Left renal cortex interstitium (tissue), 4 donors: ENCODE data around the gene CTDP1. TPM values are rescaled to one million over a fixed set of nuclear protein-coding genes. Genes with fewer than 3 reads are reported as not detected.

Experiments
- DNase-seq, 4 donors: peaks; one replicate each; pipeline ENCODE4 v3.0.0-alpha.2; 2013; ENCODE audit warnings: low read depth in 4 of 4, low spot score in 2 of 4, missing footprints in 1 of 4
- polyA plus RNA-seq, 4 donors: library from polyadenylated mRNA; unstranded; fragments of 120-200 nt; gene quantifications; one replicate each; pipeline ENCODE4 v1.2.1, GENCODE V29; 2013; ENCODE audit not compliant: insufficient read length in 4 of 4

CTDP1 gene
- polyA plus RNA-seq, 4 donors: 11.1 to 18.0 (median 15.2) TPM

DNA sequence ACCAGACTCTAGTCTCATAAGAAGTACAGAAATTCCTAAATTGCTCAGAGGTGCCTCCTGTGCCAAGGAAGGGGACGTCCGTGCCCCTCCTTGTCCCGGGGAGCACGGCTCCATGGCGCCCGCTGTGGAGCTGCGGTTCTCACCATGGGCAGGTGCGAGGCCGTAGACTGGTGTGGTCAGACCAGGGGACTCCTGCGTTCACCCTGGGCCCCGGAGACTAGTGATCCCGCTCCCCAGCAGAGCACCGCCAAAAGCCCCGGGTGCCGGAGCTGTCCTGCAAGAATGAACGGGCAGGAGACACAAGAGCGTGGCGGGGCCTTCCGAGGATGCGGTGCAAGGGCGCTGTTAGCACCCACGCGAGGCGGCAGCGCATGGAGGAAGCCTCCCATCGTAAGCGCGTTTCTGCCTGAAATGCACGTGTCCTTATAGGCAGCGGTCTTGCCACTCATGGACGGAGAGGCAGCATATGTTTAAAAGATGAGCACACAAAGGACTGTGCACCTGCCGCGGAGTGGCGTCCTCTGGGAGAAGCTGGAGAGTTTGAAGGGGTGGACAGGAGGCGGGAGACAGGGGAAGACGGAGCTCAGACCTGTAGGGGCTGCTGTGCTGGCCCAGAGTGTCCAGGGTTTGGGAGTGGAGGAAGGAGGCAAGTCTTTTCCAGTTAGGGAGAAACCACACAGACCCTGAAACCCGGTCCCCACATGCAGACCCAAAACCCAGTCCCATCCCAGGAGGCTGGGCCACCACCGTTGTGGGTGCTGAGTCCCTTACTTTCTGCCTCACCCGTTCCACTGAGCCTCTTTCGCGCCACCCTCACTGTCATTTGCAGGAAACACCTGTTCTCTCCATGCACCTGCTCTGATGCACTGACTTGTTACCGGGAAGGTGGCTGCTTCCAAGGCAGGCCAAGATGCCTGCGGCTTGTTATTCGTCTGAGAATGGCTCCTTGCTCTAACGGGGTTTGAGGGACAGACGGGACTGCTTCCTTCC, 110.6 kb downstream of the CTDP1 start:
- DNase-seq: no peak

DNA sequence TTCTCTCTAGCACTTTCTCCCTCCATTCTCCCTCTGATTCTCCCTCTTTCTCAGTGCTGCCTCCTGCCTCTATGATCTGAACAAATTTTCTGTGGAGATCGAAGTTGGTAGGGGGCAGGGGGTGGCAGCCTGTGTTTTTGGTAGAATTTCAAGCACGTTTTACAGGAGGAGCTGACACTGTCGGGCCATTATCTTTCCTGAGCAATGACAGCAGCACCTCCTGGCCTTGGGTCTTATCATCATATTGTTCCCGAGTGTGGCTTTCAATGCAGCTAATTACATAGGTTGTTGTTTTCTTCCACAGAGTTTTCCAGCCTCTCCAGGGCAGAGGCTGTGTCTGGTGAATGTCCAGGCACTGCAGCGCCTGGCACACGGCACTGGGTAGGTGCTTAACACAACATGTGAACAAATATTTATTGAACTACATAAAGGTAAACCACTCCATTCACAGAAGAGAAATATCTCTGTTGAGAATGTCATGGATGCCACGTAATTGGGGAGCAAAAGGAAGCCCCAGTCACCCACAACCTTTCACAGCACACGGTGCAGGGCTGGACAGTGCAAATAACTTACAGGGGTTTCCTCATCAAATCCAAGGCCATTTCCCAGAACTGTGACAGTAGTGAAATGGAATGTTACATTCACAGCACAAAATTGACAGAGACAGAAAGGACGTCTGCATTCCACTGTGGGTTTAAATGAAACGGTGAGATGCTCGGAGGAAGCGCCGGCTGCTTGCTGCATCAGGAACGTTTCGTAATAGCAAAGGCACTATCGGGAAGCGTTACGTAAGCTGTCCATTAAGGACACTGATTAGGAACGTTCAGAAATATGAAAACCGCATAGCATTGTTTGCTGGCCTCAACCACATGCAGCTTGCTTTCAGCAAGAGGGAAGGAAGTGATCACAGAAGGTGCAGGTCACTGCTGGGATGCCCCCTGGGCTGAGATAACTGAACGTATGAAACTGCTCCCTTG, 111.7 kb downstream of the CTDP1 start:
- no peak for DNase-seq

DNA sequence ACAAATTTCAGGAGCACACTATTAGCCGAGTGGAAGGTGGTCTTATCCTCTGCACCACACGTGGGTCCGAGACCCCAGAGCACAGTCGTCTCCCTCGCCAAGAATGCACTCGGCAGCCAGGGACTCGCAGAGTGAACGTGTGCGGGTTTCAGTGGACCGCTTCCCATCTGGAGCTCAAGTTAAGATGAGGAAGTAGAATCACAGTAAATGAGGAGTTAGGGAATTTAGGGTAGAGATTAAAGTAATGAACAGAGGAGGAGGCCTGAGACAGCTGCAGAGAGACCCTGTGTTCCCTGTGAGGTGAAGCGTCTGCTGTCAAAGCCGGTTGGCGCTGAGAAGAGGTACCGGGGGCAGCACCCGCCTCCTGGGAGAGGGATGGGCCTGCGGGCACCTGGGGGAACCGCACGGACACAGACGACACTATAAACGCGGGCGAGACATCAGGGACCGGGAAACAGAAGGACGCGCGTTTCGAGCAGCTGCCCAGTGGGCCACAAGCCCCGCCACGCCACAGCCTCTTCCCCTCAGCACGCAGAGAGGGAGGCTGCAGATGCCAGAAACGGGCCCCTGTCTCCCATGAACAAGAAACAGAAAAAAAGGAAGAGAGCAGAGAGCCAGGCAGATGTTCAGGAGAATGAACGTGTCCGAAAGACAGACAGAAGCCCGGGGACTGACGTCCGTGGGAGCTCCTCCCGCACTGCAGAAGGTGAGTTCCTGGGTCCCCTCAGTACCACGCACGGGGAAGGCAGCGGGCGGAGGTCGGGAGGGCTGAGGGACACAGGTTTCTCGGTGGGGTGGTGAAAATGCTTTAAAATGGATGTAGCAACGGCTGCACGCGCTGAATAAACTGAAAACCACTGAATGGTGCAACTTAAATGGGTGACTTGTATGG, 112.7 kb downstream of the CTDP1 start:
- DNase-seq: no peak

DNA sequence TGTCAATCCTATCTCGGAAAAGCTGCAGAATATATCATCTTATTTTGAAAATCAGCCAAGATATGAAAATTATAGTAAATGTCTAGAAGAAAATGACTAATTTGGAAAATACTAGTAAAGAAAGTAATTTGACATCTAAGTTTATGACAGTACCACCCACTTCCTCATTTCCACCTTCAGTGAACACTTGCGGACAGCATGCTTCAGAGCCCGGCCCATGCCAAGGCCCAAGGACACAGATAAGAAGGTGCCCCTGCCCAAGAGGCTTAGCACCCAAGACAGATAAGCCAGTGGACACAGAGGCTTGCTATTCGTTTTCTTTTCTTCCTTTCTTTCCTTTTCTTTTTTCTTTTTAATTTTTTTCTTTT, 113.4 kb downstream of the CTDP1 start:
- no peak for DNase-seq

DNA sequence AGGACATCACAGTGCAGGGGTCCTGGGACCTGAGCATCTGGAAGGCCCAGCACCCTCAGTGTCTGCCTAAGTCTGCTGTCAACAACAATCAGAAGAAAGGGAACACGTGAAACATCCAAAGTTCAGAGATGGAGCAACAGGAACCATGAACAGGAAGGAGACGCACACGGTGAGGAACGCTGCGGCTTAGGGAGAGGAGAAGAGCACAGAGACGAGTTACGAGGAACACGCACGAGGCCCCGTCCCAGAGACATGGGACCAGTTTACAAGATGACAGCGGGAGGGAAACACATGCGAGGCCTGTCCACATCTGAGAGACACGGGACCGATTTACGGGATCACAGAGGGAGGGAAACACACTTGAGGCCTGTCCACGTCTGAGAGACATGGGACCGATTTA, 115.2 kb downstream of the CTDP1 start:
- DNase-seq: no peak

DNA sequence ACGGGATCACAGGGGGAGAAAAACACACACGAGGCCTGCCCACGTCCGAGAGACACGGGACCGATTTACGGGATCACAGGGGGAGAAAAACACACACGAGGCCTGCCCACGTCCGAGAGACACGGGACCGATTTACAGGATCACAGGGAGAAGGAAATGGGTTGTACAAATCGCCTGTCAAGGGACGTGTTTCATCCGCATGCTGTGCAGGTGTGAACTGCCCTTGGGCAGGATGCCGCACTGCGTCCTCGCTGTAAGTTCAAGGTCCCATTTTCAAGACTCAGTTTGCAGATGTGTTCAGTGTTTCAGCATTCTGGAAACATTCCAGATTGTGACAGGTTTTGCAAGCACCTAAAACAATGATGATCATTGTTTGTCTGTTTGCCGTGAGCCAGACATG, 115.8 kb downstream of the CTDP1 start:
- no peak for DNase-seq

DNA sequence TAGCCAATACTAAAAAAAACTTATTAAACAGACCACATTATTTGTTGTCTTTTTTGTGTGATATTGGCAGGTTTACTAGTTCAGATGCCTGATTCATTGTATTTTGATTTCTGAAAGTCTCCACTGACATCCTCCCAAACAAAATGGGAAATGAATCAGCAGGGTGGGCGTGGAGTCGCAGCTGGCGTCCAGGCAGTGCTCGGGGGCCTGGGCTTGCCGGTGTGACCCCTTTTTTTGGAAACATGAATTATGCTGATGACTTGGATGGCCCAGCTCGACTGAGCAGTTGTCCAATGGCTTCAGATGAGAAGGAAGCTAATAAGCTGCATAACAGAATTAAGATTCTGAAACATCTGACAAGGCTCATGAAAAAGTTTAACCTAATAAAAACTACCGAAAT, 116.4 kb downstream of the CTDP1 start:
- DNase-seq: no peak

DNA sequence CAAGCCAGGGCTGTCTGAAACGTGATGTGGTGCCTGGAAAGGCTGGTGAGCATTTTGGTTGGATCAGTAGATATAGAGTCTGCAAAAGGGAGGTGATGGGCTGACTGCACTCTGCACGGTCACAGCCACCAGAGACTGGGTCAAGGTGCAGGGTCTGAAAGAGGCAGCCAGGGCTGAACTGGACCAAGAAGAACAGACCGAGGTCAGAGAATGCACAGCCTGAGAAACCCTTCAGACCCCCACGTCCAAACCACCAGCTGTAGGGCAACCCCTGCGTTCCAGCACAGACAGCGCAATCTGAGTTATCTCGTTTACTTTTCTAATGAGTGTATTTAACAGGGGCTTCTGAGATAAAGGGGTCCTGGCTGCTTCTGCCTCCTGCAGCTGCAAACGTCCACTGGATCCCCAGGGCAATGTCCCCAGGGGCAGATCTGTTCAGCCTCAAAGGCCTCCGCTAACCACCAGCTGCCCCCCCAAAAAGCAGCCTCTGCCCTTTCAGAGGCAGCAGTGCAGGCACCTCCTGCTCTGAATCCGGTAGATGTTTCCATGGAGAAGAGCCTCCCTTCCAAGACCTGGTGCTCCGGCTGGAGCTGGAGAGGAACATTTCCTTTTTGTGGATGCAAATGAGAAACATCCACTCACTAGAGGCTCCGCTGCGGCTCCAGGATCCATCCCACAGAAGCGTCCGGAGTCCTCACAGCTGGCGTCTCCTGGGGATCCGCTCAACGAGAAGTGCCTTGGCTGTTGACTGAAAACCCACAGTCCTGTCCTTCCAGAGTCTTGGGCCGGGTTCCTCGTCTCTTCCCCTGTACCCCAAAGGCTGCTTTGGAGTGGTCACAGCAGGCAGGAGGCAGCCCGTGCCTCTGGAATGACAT, 117.2 kb downstream of the CTDP1 start:
- no peak for DNase-seq

DNA sequence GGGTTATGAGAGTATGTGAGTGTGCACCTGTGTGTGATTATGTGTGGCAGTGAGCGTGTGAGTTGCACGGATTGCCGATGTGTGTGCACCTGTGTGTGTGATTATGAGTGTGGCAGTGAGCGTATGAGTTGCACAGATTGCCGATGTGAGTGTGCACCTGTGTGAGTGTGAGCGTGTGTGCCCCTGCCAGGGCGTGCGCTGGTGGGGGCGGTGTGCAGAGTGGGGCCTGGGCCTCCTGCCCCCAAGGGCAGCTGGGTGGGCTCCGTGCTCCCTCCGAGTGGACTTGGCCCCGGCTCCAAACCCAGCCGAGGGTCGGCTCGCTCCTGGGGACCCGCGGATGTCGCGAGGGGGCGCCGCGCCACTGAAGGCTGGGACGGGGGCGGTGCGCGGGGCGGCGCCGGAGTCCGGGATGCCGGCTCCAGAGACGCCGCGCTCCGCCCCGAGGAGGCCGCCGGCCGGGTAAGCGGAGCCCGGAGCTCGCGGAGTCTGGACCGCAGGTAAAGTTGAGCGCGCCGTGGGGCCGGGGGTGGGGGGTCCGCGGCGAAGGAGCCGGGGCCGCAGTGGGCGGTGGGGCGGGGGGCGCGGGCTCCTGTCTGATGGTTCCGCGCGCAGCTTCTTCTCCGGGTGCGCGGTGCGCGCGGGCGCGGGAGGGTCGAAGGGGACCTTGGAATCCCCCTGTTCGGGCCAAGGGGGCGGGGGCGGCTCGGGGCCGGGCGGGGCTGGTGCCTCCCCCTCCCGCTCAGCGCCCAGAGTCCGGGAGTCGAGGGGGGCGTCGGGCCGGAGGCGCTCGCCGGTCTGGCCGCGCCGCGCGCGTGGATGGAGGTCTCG, 118.1 kb downstream of the CTDP1 start, which contains the start of gene KCNG2:
Gene KCNG2, plus strand, starts transcription at position 421 of the 828 bp plus-strand sequence. CDS start 65,730 bp downstream, outside the sequence.
- DNase-seq: peak in 1 of 4 donors; percentile 44

DNA sequence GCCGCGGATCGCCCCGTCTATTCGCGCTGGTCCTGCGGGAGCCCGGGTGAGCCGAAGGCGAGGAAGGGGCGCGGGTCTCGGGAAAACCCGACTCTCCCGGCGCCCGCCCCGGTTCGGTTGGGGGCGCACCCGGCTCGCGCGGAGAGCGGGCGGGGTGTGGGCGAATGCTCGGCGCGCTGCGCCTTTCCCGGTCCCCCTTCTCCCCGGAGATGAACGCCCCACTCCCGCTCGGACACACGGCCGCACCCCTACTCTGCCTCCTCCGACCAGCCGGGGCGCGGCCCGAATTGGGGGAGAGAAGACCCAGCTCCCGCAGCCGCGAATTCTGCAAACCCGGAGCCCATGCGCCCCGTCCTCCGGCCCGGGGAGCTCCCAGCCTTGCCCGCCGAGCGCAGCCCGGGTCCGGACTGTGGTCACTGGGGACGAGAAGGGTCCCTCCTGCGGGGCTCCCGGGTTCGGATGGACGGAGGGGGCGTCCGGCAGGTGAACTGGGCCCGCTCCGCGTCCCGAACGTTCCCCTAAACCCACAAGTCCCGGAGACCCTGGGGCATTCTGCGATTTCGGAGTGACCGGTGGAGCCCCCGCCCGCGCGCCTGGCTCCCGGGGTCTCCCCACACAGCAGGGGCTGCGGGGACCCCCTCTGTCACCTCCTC, 118.9 kb downstream of the CTDP1 start:
- no peak for DNase-seq

DNA sequence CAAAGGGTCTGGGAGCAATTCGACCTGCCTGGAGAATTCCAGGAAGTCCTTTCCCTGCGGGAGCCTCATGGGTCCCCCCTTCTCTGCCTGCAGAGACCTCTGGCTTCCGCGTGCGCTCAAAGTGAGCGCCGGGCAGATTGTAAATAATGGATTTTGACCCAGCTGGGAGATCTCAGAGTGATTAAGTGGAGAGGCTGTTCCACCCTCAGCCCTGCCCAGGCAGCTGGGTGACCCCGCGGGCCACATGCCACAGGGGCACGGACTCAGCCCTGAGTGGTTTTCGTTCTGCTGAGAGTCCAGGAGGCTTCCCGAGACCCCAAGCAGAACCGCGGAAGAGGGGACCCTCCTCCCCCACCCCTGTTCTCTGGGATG, 119.4 kb downstream of the CTDP1 start:
- DNase-seq: no peak

DNA sequence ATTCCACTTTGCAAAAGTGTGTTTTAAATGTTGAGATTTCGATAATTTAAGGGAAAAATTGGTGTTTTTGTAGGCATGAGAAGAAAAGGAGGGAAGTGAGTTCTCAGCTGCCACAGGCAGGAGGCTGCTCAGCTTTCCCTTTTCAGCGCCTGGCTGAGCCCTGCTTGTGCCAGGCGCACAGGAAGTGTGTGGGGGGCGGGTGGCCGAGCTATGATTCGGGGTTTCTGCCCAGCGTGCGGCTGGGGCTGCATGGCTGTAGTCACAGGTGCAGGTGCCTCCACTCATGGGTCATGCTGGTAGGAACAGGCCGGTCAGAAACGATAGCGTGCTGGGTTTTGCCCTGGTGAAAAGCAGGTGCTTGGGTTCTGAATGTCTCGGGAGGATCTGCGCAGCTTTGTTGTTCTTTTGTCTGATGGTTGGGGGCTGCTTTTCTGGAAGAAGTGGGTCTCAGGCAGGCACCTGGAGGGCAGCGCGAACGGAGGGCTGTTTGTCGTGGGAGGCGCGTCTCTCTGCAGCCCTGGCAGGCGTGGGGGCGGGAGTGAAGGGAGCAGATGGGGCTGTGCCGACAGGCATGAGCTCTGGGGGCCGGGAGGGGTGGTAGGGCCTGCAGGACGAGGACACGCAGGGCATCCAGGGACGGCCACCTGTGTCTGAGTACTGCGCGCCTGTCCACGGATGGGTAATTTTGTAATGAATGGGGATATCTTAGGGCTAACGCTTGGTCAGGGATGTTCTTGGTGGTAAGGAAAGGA, 120.2 kb downstream of the CTDP1 start:
- DNase-seq: no peak

DNA sequence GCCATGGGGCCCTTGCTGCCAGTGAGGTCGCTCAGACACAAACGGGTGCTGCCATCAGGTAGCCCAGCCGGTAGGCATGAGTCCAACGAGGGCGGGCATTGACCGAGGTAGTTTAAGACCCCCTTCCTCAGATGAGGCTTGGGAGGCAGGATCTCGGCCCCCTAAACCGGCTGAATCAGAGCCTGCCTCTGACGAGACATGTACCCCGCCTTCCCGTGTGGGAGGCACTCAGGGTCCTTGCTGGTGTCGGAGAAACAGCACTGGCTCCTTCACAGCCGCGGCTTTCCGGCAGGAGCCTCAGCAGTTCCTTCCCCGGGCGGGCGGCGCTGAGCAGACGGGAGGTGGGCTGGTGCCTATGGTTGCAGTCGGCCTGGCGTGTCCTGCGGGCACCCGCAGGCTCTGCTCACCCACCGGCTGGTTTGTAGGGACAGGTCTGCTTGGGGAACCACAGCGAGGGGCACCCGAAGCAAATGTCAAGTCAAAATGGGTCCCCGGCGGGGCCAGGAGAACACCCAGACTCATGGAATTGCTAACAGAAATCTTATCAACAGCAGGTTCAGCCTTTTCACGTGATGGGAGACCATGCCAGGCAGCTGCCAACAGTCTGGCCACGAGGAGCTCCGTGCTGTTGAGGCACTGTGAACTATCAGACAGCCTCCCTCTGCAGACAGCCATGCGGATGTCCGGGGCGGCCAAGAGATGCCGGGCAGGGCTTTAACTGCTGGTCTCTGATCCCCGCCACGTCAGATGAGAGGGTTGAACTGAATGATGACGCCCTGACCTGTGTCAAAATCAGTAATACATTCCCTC, 121.0 kb downstream of the CTDP1 start:
- DNase-seq: no peak

DNA sequence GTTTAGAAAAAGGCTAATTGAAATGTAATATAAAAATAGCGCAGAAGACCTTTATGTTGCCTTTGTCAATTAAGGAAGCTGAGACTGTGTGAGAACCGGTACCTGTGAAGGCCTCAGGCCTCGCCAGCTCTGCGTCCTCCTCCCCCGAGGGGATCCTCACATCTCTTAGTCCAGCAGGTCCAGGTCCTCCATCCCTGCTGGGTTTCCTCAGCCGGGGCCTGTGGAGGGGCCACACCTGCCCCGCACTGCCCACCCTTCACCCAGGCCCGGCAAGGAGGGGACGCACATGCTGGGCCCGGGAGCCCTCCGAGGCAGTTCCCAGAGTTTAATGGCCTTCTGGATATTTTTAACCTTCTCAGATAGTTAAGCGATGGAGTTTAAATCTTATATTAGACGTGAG, 121.6 kb downstream of the CTDP1 start:
- DNase-seq: no peak

DNA sequence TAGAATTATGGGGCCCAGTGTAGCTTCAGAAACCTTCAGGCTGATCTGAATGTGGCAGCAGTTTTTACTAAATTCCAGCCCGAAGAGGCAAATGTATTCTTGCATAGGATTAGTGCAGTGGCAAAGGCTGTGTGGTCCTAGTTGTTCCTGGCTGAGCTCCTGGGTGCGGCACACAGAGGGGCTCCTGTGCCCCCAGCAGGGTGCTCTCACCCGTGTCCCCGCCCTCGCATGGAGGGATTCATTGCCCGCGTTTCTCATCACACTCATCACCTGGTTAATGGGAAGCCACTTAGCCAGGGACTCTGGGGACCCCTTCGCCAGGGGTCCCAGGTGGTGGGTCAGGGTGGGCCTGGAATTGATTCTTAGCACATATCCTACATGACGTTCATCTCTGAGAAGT, 122.0 kb downstream of the CTDP1 start:
- no peak for DNase-seq

DNA sequence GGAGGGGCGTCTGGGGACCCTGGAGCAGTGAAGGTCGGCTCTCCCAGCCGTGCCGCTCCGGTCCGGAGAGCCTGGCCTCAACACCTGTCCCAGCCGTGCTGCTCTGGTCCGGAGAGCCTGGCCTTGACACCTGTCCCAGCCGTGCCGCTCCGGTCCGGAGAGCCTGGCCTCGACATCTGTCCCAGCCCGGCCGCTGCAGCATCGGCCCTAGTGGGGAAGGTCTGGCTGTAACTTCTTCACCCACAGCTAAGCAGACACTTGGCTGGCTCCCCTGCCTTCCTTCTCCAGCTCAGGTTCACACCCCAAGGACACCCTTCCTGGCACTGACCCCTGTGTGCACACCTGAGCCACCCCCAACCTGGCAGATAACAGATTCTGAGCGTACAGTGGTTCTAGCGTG, 122.7 kb downstream of the CTDP1 start:
- no peak for DNase-seq
